ENCODE measurements around the gene BRAF. TPM values are rescaled to one million over a fixed set of nuclear protein-coding genes. Genes with fewer than 3 reads are reported as not detected.
"Not testable (repeated sequence)": the region's sequence is repeated elsewhere in the genome, so short reads cannot be mapped to it uniquely, and the experiment has no call there.

BRAF gene
- polyA plus RNA-seq, 6 donors from 2014 or later, result 14.8 to 27.9 (median 21.1) TPM

DNA sequence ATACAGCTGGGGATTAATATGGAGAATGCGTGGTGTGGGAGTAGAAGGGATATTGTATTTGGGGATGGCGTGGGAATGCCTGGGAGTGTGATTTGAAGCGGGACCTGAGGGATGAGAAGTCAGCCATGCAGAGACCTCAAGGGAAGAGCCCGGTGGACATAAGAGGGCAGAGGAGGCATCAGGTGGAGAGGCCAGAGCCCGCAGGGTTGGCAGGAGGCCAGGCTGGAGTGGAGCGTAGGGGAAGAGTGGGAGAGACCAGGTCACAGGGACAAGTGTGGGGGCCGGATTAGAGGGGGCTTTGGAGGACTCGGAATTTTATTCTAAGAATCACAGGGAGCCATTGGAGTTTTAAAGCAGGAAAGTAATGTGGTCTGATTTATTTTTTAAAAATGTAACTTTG, 226.3 kb downstream of the BRAF start:
- H3K36me3 Mint-ChIP-seq, result peaks cover 0 to 10% of the 10 kb centered on the region in 2 donors
- no peak for DNase-seq
- H3K27ac Mint-ChIP-seq, result peak overlapping the region in 2 of 6 donors; percentile 22 to 99
- peaks cover 29 to 46% (median 41%) of the 10 kb centered on the region in 3 donors for H3K4me1 Mint-ChIP-seq
- no peaks in the 10 kb centered on the region for H3K27me3 Mint-ChIP-seq
- peak overlapping the region in 7 of 8 donors; percentile 77 to 100 (median 98) for H3K4me3 Mint-ChIP-seq
- H3K9me3 Mint-ChIP-seq, result no peaks in the 10 kb centered on the region
- ATAC-seq (ENCODE audit: low read depth in 2 of 2), result no peak

DNA sequence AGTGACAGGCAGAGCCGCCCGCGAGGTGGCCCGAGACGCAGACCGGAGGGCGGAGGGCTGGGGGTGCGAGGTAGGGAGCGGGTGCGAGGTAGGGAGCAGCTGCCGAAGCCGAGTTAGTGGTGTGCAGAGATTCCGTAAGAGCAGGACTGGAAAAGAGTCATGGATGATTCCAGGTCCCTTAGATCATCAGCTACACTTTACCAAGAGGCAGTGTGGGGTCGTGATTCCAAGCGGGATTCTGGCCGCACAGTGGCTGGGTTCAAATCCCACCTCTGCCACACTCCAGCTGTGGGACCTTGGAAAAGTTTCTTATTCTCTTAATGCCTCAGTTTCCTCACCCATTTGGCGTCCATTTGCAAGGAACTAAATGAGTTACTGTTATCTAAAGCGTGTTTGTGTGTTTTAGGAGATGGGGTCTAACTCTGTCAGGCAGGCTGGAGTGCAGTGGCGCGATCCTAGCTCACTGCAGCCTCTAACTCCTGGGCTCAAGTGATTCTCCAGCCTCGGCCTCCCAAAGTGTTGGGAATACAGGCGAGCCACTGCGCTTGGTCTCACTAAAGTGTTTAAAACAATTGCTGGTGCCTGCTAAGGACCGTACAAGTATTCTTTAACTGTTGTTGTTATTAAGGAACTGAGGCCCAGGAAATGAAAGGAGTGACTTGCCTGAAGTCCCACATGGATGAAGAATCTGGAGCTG, 227.1 kb downstream of the BRAF start:
- DNase-seq, result no peak
- H3K4me3 Mint-ChIP-seq, result peak overlapping the region; percentile 93 to 100 (median 98)

GRCh38 chr7:140696680-140697446, 227.9 kb downstream of the BRAF start, which contains the start of gene NDUFB2:
Gene NDUFB2, plus strand, starts transcription at chr7:140696708. Its CDS starts 37 bp downstream, at chr7:140696745.
- H3K27me3 Mint-ChIP-seq, result no peaks in the 10 kb centered on the region
- H3K36me3 Mint-ChIP-seq, result peaks cover 4 to 15% of the 10 kb centered on the region in 2 donors
- peaks cover 29 to 46% (median 41%) of the 10 kb centered on the region in 3 donors for H3K4me1 Mint-ChIP-seq
- peak within 1 kb of the TSS; percentile 94 to 99 (median 98) for H3K27ac Mint-ChIP-seq
- DNase-seq, result peak; percentile 88
- peak; percentile 85 to 87 for ATAC-seq (ENCODE audit: low read depth in 2 of 2)
- no peaks in the 10 kb centered on the region for H3K9me3 Mint-ChIP-seq
- H3K4me3 Mint-ChIP-seq, result peak within 1 kb of the TSS; percentile 93 to 100 (median 98)

More for the DNA sequence above, 227.1 kb downstream of the BRAF start:
- Mint-ChIP-seq H3K36me3 (peaks cover 0 to 10% of the 10 kb centered on the region in 2 donors), H3K27ac (peak overlapping the region in 5 of 6 donors; percentile 81 to 99 (median 98)), H3K9me3 (no peaks in the 10 kb centered on the region), H3K27me3 (no peaks in the 10 kb centered on the region), H3K4me1 (peaks cover 29 to 46% (median 41%) of the 10 kb centered on the region in 3 donors)
- no peak for ATAC-seq (ENCODE audit: low read depth in 2 of 2)

DNA sequence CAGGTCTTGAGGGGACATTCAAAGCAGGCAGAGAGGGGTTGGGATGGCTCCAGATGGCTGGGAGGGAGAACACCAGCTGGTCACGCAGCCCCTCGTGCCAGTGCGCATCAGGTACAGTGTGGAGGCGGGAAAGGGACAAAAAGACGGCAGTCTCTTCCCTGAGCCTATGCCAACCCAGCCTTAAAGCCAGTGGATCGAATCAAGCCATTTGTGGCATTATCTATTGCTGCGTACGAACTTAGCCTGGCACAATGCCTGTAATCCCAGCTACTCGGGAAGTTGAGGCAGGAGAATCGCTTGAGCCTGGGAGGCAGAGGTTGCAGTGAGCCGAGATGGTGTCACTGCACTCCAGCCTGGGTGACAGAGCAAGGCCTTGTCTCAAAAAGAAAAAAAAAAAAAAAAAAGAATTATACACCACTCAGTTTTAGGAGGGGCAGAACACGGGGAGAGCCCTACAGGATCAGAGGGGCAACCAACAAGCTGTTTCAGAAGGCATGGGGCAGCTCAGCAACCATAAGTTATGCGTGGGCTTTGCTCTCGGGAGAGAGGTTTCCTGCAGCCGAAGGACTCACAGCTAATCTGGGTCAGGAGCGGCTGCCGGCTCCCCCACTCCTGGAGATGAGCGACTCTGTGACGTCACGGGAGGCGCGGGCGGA, 228.6 kb downstream of the BRAF start:
- peak overlapping the region; percentile 94 to 99 (median 98) for H3K27ac Mint-ChIP-seq

GRCh38 chr7:140695381-140695780, 229.3 kb downstream of the BRAF start:
- H3K36me3 Mint-ChIP-seq, result peaks cover 4 to 17% of the 10 kb centered on the region in 2 donors
- H3K27ac Mint-ChIP-seq, result peak overlapping the region in 5 of 6 donors; percentile 44 to 99 (median 74)
- peak overlapping the region in 7 of 8 donors; percentile 43 to 100 (median 95) for H3K4me3 Mint-ChIP-seq
- ATAC-seq (ENCODE audit: low read depth in 2 of 2), result no peak
- no peaks in the 10 kb centered on the region for H3K9me3 Mint-ChIP-seq
- H3K4me1 Mint-ChIP-seq, result peaks cover 29 to 41% (median 39%) of the 10 kb centered on the region in 3 donors
- H3K27me3 Mint-ChIP-seq, result no peaks in the 10 kb centered on the region
- no peak for DNase-seq

More for the DNA sequence above, 228.6 kb downstream of the BRAF start:
- Mint-ChIP-seq H3K9me3 (no peaks in the 10 kb centered on the region), H3K27me3 (no peaks in the 10 kb centered on the region), H3K36me3 (peaks cover 4 to 17% of the 10 kb centered on the region in 2 donors), H3K4me3 (peak overlapping the region; percentile 93 to 100 (median 98)), H3K4me1 (peaks cover 29 to 43% (median 41%) of the 10 kb centered on the region in 3 donors)
- peak; percentile 3 to 7 for ATAC-seq (ENCODE audit: low read depth in 2 of 2)
- DNase-seq, result no peak

GRCh38 chr7:140694592-140694991, 230.1 kb downstream of the BRAF start:
- ATAC-seq (ENCODE audit: low read depth in 2 of 2) (no peak), DNase-seq (no peak)
- H3K27me3 Mint-ChIP-seq, result no peaks in the 10 kb centered on the region
- peak overlapping the region in 2 of 6 donors; percentile 22 to 35 for H3K27ac Mint-ChIP-seq
- no peaks in the 10 kb centered on the region for H3K9me3 Mint-ChIP-seq
- peaks cover 27 to 38% (median 37%) of the 10 kb centered on the region in 3 donors for H3K4me1 Mint-ChIP-seq
- H3K36me3 Mint-ChIP-seq, result peaks cover 4 to 17% of the 10 kb centered on the region in 2 donors
- H3K4me3 Mint-ChIP-seq, result peak overlapping the region in 3 of 8 donors; percentile 15 to 81 (median 41)

DNA sequence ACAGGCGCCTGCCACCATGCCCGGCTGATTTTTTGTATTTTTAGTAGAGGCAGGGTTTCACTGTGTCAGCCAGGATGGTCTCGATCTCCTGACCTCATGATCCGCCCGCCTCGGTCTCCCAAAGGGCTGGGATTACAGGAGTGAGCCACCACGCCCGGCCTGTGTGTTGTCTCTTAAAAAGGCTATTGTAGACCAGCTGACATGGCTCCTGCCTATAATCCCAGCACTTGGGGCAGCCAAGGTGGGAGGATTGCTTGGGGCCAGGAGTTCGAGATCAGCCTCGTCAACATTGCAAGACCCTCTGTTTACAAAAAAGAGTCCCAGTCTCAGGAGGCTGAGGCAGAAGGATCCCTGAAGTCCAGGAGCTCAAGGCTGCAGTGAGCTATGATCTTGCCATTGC, 230.9 kb downstream of the BRAF start:
- not testable (repeated sequence) for H3K27me3 Mint-ChIP-seq; ATAC-seq (ENCODE audit: low read depth in 2 of 2); H3K27ac Mint-ChIP-seq; DNase-seq; H3K9me3 Mint-ChIP-seq
- Mint-ChIP-seq H3K4me3 (peak overlapping the region in 1 of 8 donors; percentile 81), H3K36me3 (peaks cover 4 to 17% of the 10 kb centered on the region in 2 donors), H3K4me1 (peaks cover 22 to 32% (median 30%) of the 10 kb centered on the region in 3 donors)

- Mint-ChIP-seq H3K9me3 (no peaks in the 10 kb centered on the region), H3K36me3 (peaks cover 4 to 10% of the 10 kb centered on the region in 2 donors), H3K4me3 (no peak overlapping the region), H3K4me1 (peaks cover 3 to 10% (median 9%) of the 10 kb centered on the region in 3 donors), H3K27me3 (no peaks in the 10 kb centered on the region), H3K27ac (peak overlapping the region in 2 of 6 donors; percentile 11 to 58)
- ATAC-seq (ENCODE audit: low read depth in 2 of 2) (no peak), DNase-seq (no peak)
Measured at GRCh38 chr7:140691376-140692045, 233.2 kb downstream of the BRAF start.

DNA sequence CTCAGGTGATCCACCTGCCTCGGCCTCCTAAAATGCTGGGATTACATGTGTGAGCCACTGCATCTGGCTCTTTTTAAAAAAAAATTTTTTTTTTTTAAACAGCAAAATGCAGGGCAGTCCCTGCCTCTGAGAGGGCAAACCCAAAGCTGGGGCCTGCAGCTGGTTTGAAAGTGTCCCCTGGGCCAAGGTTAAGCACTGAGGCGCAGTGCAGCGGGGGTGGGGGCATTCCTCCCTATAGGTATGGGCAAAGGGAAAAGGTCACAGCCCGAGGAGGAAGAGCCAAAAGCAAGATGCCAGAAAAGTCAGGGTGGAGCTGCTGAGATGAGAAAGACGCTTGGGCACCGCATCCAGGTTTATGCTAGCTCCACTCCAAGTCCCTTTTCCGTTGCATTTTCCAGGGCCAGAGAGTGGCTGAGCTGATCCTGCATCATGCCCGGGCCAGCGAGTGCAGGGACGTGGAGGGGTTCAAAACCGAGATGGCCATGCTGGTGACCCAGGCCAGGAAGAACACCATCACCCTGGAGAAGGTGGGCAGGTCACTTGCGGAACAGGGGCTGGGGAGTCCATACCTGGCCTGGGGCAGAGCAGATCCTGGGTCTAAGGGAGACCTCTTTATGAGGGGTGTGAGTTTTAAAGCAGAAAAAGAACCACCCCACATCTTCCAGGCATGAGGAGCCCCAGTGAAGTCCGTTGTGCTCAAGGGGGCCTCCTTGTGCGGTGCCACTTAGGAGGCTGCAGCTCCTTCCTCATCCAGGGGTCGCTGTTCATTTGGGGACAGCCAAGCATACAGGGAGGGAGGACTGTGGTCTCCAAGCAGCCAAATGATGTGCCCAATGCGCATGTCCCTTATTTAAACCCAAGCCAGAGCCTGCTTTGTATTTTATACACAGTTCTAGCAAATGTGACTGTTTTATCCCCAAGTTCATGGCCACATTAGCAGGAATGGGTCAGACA, 235.3 kb downstream of the BRAF start:
- peaks cover 0 to 3% (median 0%) of the 10 kb centered on the region in 3 donors for H3K4me1 Mint-ChIP-seq
- ATAC-seq (ENCODE audit: low read depth in 2 of 2), result no peak
- H3K9me3 Mint-ChIP-seq, result no peaks in the 10 kb centered on the region
- H3K4me3 Mint-ChIP-seq, result no peak overlapping the region
- no peaks in the 10 kb centered on the region for H3K27me3 Mint-ChIP-seq
- DNase-seq, result no peak
- peaks cover 4 to 10% of the 10 kb centered on the region in 2 donors for H3K36me3 Mint-ChIP-seq
- no peak overlapping the region for H3K27ac Mint-ChIP-seq

DNA sequence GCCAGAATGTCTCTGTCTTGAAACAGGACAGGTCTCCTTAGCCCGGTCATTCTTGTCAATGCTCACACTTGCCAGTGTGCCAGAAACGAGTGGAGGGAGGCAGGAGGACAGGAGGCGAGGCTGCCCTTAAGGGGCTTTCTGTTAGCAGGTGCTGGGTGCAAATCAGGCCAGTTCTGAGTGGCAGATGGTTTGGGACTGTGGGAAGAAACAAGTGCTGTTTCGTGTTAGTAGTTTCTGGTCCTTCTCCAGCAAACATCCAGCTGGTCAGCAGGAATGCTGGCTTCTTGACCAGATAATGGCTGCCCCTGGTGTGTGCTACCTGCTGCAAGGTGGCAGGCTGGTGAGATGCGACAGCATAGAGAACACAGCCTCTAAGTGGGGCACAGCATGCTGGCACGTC, 236.4 kb downstream of the BRAF start:
- DNase-seq (no peak), ATAC-seq (ENCODE audit: low read depth in 2 of 2) (no peak)
- H3K27ac Mint-ChIP-seq, result no peak overlapping the region
- H3K27me3 Mint-ChIP-seq, result no peaks in the 10 kb centered on the region
- H3K4me1 Mint-ChIP-seq, result peaks cover 0 to 8% (median 0%) of the 10 kb centered on the region in 3 donors
- peaks cover 4 to 17% of the 10 kb centered on the region in 2 donors for H3K36me3 Mint-ChIP-seq
- H3K9me3 Mint-ChIP-seq, result no peaks in the 10 kb centered on the region
- H3K4me3 Mint-ChIP-seq, result peak overlapping the region in 1 of 8 donors; percentile 21

- Mint-ChIP-seq H3K9me3 (no peaks in the 10 kb centered on the region), H3K4me3 (no peak overlapping the region), H3K4me1 (peaks cover 0 to 8% (median 0%) of the 10 kb centered on the region in 3 donors), H3K27me3 (no peaks in the 10 kb centered on the region), H3K27ac (no peak overlapping the region), H3K36me3 (peaks cover 1 to 16% of the 10 kb centered on the region in 2 donors)
- ATAC-seq (ENCODE audit: low read depth in 2 of 2) (no peak), DNase-seq (no peak)
Measured at GRCh38 chr7:140686921-140687320, 237.8 kb downstream of the BRAF start.
